Measurements from ENCODE around the gene SMG6.

SMG6 gene

GRCh38 chr17:2181897-2182448, 121.6 kb downstream of the SMG6 start:
- no peak overlapping the region for H3K4me3 ChIP-seq (ENCODE audit: low read depth, low read length, poor library complexity, severe bottlenecking)
- H3K9ac ChIP-seq (ENCODE audit: low read length): no peak overlapping the region
- no peaks in the 10 kb centered on the region for H3K9me3 ChIP-seq (ENCODE audit: low read length)
- no peak overlapping the region for H3K4me2 ChIP-seq (ENCODE audit: low read length)
- no peaks in the 10 kb centered on the region for H3K27me3 ChIP-seq (ENCODE audit: insufficient read depth, low read length)
- peaks cover 9% of the 10 kb centered on the region; the same call in 1 of the 2 replicates for H3K36me3 ChIP-seq (ENCODE audit: insufficient read depth, low read length)
- no peaks in the 10 kb centered on the region for H3K79me2 ChIP-seq (ENCODE audit: insufficient read depth, low read length)
- no peak overlapping the region for H3K27ac ChIP-seq (ENCODE audit: low read depth, low read length, poor library complexity, severe bottlenecking)
- H3K9me2 ChIP-seq (ENCODE audit: low read depth, low read length): no peaks in the 10 kb centered on the region
- H3K4me1 ChIP-seq (ENCODE audit: insufficient read depth, low read length, severe bottlenecking): peaks cover 8% of the 10 kb centered on the region
- no peaks in the 10 kb centered on the region for H3F3A ChIP-seq (ENCODE audit: insufficient read depth, low read length)
- no peaks in the 10 kb centered on the region for H4K20me1 ChIP-seq (ENCODE audit: insufficient read depth, low read length)
- TF ChIP-seq CTCF (IDR thresholded peaks at IDR 0.05; ENCODE audit: low read length): no peak
- no peak for TF ChIP-seq EZH2 (IDR thresholded peaks at IDR 0.05; ENCODE audit: borderline replicate concordance, low read length)
- no peak overlapping the region for H2AFZ ChIP-seq (ENCODE audit: low read length)

GRCh38 chr17:2181206-2181896, 122.2 kb downstream of the SMG6 start:
- Histone ChIP-seq H3K36me3 (ENCODE audit: insufficient read depth, low read length) (peaks cover 9% of the 10 kb centered on the region; the same call in 1 of the 2 replicates), H3K79me2 (ENCODE audit: insufficient read depth, low read length) (no peaks in the 10 kb centered on the region), H3K27ac (ENCODE audit: low read depth, low read length, poor library complexity, severe bottlenecking) (no peak overlapping the region), H3K4me3 (ENCODE audit: low read depth, low read length, poor library complexity, severe bottlenecking) (no peak overlapping the region), H2AFZ (ENCODE audit: low read length) (no peak overlapping the region), H4K20me1 (ENCODE audit: insufficient read depth, low read length) (no peaks in the 10 kb centered on the region), H3K4me1 (ENCODE audit: insufficient read depth, low read length, severe bottlenecking) (peaks cover 8% of the 10 kb centered on the region), H3K4me2 (ENCODE audit: low read length) (no peak overlapping the region), H3K9me2 (ENCODE audit: low read depth, low read length) (no peaks in the 10 kb centered on the region), H3F3A (ENCODE audit: insufficient read depth, low read length) (no peaks in the 10 kb centered on the region), H3K9ac (ENCODE audit: low read length) (no peak overlapping the region), H3K9me3 (ENCODE audit: low read length) (no peaks in the 10 kb centered on the region), H3K27me3 (ENCODE audit: insufficient read depth, low read length) (no peaks in the 10 kb centered on the region)
- TF ChIP-seq CTCF (IDR thresholded peaks at IDR 0.05; ENCODE audit: low read length) (no peak), EZH2 (IDR thresholded peaks at IDR 0.05; ENCODE audit: borderline replicate concordance, low read length) (no peak)

GRCh38 chr17:2180768-2181167, 122.8 kb downstream of the SMG6 start:
- no peaks in the 10 kb centered on the region for H3K79me2 ChIP-seq (ENCODE audit: insufficient read depth, low read length)
- H3K4me3 ChIP-seq (ENCODE audit: low read depth, low read length, poor library complexity, severe bottlenecking): no peak overlapping the region
- H2AFZ ChIP-seq (ENCODE audit: low read length): no peak overlapping the region
- no peak overlapping the region for H3K9ac ChIP-seq (ENCODE audit: low read length)
- no peak overlapping the region for H3K4me2 ChIP-seq (ENCODE audit: low read length)
- no peaks in the 10 kb centered on the region for H3K9me2 ChIP-seq (ENCODE audit: low read depth, low read length)
- no peaks in the 10 kb centered on the region for H4K20me1 ChIP-seq (ENCODE audit: insufficient read depth, low read length)
- H3K9me3 ChIP-seq (ENCODE audit: low read length): no peaks in the 10 kb centered on the region
- no peaks in the 10 kb centered on the region for H3F3A ChIP-seq (ENCODE audit: insufficient read depth, low read length)
- H3K27me3 ChIP-seq (ENCODE audit: insufficient read depth, low read length): no peaks in the 10 kb centered on the region
- TF ChIP-seq EZH2 (IDR thresholded peaks at IDR 0.05; ENCODE audit: borderline replicate concordance, low read length) (no peak), CTCF (IDR thresholded peaks at IDR 0.05; ENCODE audit: low read length) (no peak)
- H3K4me1 ChIP-seq (ENCODE audit: insufficient read depth, low read length, severe bottlenecking): peaks cover 8% of the 10 kb centered on the region
- no peak overlapping the region for H3K27ac ChIP-seq (ENCODE audit: low read depth, low read length, poor library complexity, severe bottlenecking)
- peaks cover 9% of the 10 kb centered on the region; the same call in 1 of the 2 replicates for H3K36me3 ChIP-seq (ENCODE audit: insufficient read depth, low read length)

Measured in OCI-LY1 (cell line).